Measurements from ENCODE around the gene TEX44. TPM values are rescaled to one million over a fixed set of nuclear protein-coding genes. Genes with fewer than 3 reads are reported as not detected.

Gene TEX44
- total and polyA plus RNA-seq, 2 donors (not counting 1 experiment from before 2014, with no cell fraction given): not detected

- H3K4me3 ChIP-seq (ENCODE audit: control extremely low read depth in 1 of 5, extremely low read depth in 1 of 5, insufficient read depth in 1 of 5, low read depth in 2 of 5, low read length in 4 of 5): no peak overlapping the region
- H3K4me1 ChIP-seq (ENCODE audit: control insufficient read depth in 2 of 2, insufficient read depth in 2 of 2, low read length in 2 of 2): no peaks in the 10 kb centered on the region
- 94% methylated on average over 2 of the region's 2 CpGs for WGBS (ENCODE audit: insufficient coverage)
- Mint-ChIP-seq H3K4me3 (no peak overlapping the region), H3K27me3 (no peaks in the 10 kb centered on the region), H3K9me3 (ENCODE audit: insufficient read depth) (no peaks in the 10 kb centered on the region), H3K4me1 (no peaks in the 10 kb centered on the region), H3K27ac (no peak overlapping the region)
- H2AFZ ChIP-seq (ENCODE audit: insufficient read depth, low read depth, low read length, poor library complexity, severe bottlenecking): no peak overlapping the region
- ChIA-PET CTCF (no interaction called here), POLR2A (no interaction called here)
- no peaks in the 10 kb centered on the region for H3K9me3 ChIP-seq (ENCODE audit: control extremely low read depth in 1 of 3, control insufficient read depth in 2 of 3, insufficient read depth in 1 of 3, low read length in 2 of 3)
- no peak overlapping the region for H3K27ac ChIP-seq (ENCODE audit: low read length in 2 of 2)
- TF ChIP-seq EZH2 (IDR thresholded peaks at IDR 0.05; ENCODE audit: borderline replicate concordance, insufficient read depth, low read depth, low read length, poor library complexity, severe bottlenecking) (no peak), CTCF (IDR thresholded peaks at IDR 0.05) (no peak)
- no peak overlapping the region for H3K4me2 ChIP-seq (replicated peaks; ENCODE audit: low read depth, low read length, poor library complexity, severe bottlenecking)
- no peaks in the 10 kb centered on the region for H3K27me3 ChIP-seq (replicated peaks in 1 of 4; ENCODE audit: control extremely low read depth in 1 of 4, control insufficient read depth in 3 of 4, insufficient read depth in 4 of 4, low read length in 3 of 4)
- ATAC-seq (ENCODE audit: low read depth) (no peak), DNase-seq (no peak)
- intact Hi-C loops (cut with micrococcal nuclease): no loop called here
- H3K9ac ChIP-seq (ENCODE audit: low read length): no peak overlapping the region
- no peaks in the 10 kb centered on the region for H4K20me1 ChIP-seq (ENCODE audit: control insufficient read depth, insufficient read depth, low read length, poor library complexity, severe bottlenecking)
- no peaks in the 10 kb centered on the region for H3K36me3 ChIP-seq (replicated peaks in 1 of 2; ENCODE audit: control extremely low read depth in 1 of 2, control insufficient read depth in 1 of 2, extremely low read depth in 1 of 2, insufficient read depth in 2 of 2, low read length in 1 of 2)
- no peaks in the 10 kb centered on the region for H3K79me2 ChIP-seq (ENCODE audit: control insufficient read depth, insufficient read depth, low read length)
Measured at GRCh38 chr2:231634412-231634811, 41.7 kb downstream of the TEX44 start.

- Histone ChIP-seq H2AFZ (ENCODE audit: insufficient read depth, low read depth, low read length, poor library complexity, severe bottlenecking) (no peak overlapping the region), H3K9ac (ENCODE audit: low read length) (no peak overlapping the region), H3K27ac (ENCODE audit: low read length in 2 of 2) (no peak overlapping the region), H3K27me3 (replicated peaks in 1 of 4; ENCODE audit: control extremely low read depth in 1 of 4, control insufficient read depth in 3 of 4, insufficient read depth in 4 of 4, low read length in 3 of 4) (no peaks in the 10 kb centered on the region), H3K4me2 (replicated peaks; ENCODE audit: low read depth, low read length, poor library complexity, severe bottlenecking) (no peak overlapping the region), H3K4me3 (ENCODE audit: control extremely low read depth in 1 of 5, extremely low read depth in 1 of 5, insufficient read depth in 1 of 5, low read depth in 2 of 5, low read length in 4 of 5) (no peak overlapping the region), H3K79me2 (ENCODE audit: control insufficient read depth, insufficient read depth, low read length) (no peaks in the 10 kb centered on the region), H3K4me1 (ENCODE audit: control insufficient read depth in 2 of 2, insufficient read depth in 2 of 2, low read length in 2 of 2) (no peaks in the 10 kb centered on the region), H3K9me3 (ENCODE audit: control extremely low read depth in 1 of 3, control insufficient read depth in 2 of 3, insufficient read depth in 1 of 3, low read length in 2 of 3) (no peaks in the 10 kb centered on the region), H3K36me3 (replicated peaks in 1 of 2; ENCODE audit: control extremely low read depth in 1 of 2, control insufficient read depth in 1 of 2, extremely low read depth in 1 of 2, insufficient read depth in 2 of 2, low read length in 1 of 2) (no peaks in the 10 kb centered on the region), H4K20me1 (ENCODE audit: control insufficient read depth, insufficient read depth, low read length, poor library complexity, severe bottlenecking) (no peaks in the 10 kb centered on the region)
- ChIA-PET CTCF (interaction anchor here (1.7 kb wide), 1 partner anchor 39 kb away, joined by 6 read pairs; no protein-coding TSS in a partner anchor), POLR2A (no interaction called here)
- no peaks in the 10 kb centered on the region for H3K9me3 Mint-ChIP-seq (ENCODE audit: insufficient read depth)
- intact Hi-C loops (cut with micrococcal nuclease): no loop called here
- DNase-seq (no peak), ATAC-seq (ENCODE audit: low read depth) (no peak)
- TF ChIP-seq EZH2 (IDR thresholded peaks at IDR 0.05; ENCODE audit: borderline replicate concordance, insufficient read depth, low read depth, low read length, poor library complexity, severe bottlenecking) (no peak), CTCF (IDR thresholded peaks at IDR 0.05) (no peak)
- no peaks in the 10 kb centered on the region for H3K27me3 Mint-ChIP-seq
- no peak overlapping the region for H3K4me3 Mint-ChIP-seq
- 98% methylated on average over 4 of the region's 8 CpGs for WGBS (ENCODE audit: insufficient coverage)
- H3K4me1 Mint-ChIP-seq: no peaks in the 10 kb centered on the region
- H3K27ac Mint-ChIP-seq: no peak overlapping the region
Measured at GRCh38 chr2:231634951-231635875, 42.5 kb downstream of the TEX44 start.
